ENCODE data around the gene ACTN2.

Gene ACTN2

DNA sequence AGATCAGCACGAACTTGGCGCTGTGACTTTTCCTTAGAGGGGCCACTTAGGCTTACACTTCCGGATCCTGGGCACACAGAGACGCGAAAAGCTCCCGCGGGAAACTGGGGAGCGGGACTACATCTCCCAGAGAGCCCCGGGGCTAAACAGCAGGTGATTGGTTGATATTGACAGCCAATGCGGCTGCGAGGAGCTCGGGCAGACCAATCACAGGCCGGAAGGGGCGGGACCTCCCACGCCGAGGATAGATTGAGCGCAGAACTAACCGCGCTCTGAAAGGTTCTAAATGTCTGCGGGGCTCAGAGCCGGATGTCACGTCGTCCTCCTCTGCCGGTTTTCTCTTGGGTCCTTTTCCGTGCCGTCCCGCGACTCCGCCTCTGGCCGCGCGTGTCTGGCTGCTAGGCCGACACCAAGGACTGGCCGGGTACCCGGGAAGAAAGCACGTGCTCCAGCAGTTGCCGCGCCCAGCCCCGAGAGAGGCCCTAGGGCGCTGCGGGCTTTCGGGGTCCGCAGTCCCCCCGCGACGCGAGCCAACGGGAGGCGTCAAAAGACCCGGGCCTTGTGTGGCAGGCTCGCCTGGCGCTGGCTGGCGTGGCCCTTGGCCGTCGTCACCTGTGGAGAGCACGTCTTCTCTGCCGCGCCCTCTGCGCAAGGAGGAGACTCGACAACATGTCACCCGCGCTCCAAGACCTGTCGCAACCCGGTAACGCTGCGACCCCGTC lies 108.9 kb downstream of the ACTN2 start, which contains the start of gene MTR:
TSS of gene MTR (plus strand) at position 258 of the 722 bp plus-strand sequence. CDS start at position 670, 412 bp downstream.
- Histone ChIP-seq H3K9me3 (ENCODE audit: control insufficient read depth, insufficient read depth, low read length) (no peaks in the 10 kb centered on the region), H4K20me1 (ENCODE audit: control insufficient read depth, insufficient read depth, low read depth, low read length) (no peaks in the 10 kb centered on the region), H3K9me2 (replicated peaks; ENCODE audit: control insufficient read depth, low read length) (no peaks in the 10 kb centered on the region), H3K4me1 (ENCODE audit: control insufficient read depth, low read length) (peaks cover 24% of the 10 kb centered on the region), H3F3A (ENCODE audit: control insufficient read depth, insufficient read depth) (no peaks in the 10 kb centered on the region), H3K4me2 (ENCODE audit: low read length) (peak within 1 kb of the TSS; percentile 79), H3K27me3 (ENCODE audit: control insufficient read depth, low read length) (no peaks in the 10 kb centered on the region), H3K36me3 (ENCODE audit: control insufficient read depth, low read length) (peaks cover 17% of the 10 kb centered on the region), H3K79me2 (ENCODE audit: control insufficient read depth, low read length) (peaks cover 50% of the 10 kb centered on the region), H3K4me3 (ENCODE audit: low read length) (peak within 1 kb of the TSS; percentile 92), H3K27ac (ENCODE audit: low read depth, low read length) (peak within 1 kb of the TSS; percentile 69)
- TF ChIP-seq EZH2phosphoT487 (IDR thresholded peaks at IDR 0.05; ENCODE audit: borderline replicate concordance, low read length): no peak
- TF ChIP-seq, protein P1, sequence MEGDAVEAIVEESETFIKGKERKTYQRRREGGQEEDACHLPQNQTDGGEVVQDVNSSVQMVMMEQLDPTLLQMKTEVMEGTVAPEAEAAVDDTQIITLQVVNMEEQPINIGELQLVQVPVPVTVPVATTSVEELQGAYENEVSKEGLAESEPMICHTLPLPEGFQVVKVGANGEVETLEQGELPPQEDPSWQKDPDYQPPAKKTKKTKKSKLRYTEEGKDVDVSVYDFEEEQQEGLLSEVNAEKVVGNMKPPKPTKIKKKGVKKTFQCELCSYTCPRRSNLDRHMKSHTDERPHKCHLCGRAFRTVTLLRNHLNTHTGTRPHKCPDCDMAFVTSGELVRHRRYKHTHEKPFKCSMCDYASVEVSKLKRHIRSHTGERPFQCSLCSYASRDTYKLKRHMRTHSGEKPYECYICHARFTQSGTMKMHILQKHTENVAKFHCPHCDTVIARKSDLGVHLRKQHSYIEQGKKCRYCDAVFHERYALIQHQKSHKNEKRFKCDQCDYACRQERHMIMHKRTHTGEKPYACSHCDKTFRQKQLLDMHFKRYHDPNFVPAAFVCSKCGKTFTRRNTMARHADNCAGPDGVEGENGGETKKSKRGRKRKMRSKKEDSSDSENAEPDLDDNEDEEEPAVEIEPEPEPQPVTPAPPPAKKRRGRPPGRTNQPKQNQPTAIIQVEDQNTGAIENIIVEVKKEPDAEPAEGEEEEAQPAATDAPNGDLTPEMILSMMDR (IDR thresholded peaks at IDR 0.05; ENCODE audit: low read depth, low read length, poor library complexity, severe bottlenecking): no peak

DNA sequence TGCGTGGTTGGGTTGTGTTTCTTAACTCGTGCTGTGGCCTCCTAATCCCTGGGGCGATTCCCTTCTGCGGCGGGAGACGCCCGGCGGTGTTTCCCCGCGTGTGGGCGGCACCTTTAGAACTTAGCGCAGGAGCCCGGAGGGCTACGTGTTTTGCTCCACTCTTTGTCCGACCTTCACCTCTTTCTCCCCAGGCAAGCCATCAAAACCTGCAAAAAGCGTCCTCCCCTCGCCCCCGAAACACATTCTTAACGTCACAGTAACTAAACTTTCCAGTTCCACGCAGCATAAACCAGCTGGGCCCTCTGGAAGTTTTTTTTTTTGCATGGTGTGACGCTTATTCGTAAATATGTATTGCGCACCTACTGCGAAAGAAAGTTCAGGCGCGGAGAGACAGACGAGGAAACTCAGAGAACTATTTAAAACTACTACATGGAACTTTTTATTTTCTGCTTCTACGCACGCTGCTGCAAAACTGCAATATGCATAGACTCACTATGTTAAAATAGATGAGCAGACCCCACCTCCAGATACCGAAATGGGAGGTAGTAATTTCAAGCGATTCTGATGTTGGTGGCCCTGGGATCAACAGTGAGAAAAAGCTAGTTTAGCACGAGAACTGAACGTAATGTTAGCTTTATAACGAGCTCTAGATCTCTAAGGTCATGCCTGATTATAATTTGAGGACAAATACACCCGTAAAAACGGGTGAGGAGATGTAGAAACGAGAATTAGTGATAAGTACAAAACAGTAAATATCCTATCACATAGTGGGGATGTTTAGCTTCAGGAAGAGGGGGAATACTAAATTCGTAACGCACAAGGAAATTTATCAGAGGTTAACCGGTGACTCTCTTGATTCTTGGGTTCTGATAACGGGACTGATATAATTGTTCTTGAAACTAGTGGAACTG lies 109.7 kb downstream of the ACTN2 start:
- peaks cover 31% of the 10 kb centered on the region for H3K4me1 ChIP-seq (ENCODE audit: control insufficient read depth, low read length)
- peaks cover 58% of the 10 kb centered on the region for H3K79me2 ChIP-seq (ENCODE audit: control insufficient read depth, low read length)

DNA sequence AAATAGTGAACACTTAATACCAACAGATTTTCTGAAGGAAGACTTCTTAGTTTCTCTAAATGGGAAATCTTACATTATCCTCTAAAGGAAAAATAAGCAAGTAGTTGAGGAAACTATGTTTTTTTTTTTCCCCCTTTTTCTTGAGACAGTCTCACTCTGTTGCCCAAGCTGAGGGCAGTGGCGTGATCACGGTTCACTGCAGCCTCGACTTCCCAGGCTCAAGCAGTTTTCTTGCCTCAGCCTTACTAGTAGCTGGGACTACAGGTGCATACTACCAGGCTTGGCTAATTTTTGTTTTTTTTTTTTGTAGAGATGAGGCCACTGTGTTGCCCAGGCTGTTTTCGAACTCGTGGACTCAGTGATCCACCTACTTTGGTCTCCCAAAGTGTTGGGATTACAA lies 112.7 kb downstream of the ACTN2 start:
- peaks cover 33% of the 10 kb centered on the region for H3K4me1 ChIP-seq (ENCODE audit: control insufficient read depth, low read length)
- peaks cover 88% of the 10 kb centered on the region for H3K79me2 ChIP-seq (ENCODE audit: control insufficient read depth, low read length)
- no peak overlapping the region for H3K4me2 ChIP-seq (ENCODE audit: low read length)
- no peaks in the 10 kb centered on the region for H3K9me3 ChIP-seq (ENCODE audit: control insufficient read depth, insufficient read depth, low read length)
- no peak overlapping the region for H3K27ac ChIP-seq (ENCODE audit: low read depth, low read length)
- H3F3A ChIP-seq (ENCODE audit: control insufficient read depth, insufficient read depth): no peaks in the 10 kb centered on the region
- TF ChIP-seq, protein P1 (IDR thresholded peaks at IDR 0.05; ENCODE audit: low read depth, low read length, poor library complexity, severe bottlenecking): no peak
- TF ChIP-seq EZH2phosphoT487 (IDR thresholded peaks at IDR 0.05; ENCODE audit: borderline replicate concordance, low read length): no peak
- no peaks in the 10 kb centered on the region for H3K27me3 ChIP-seq (ENCODE audit: control insufficient read depth, low read length)
- no peaks in the 10 kb centered on the region for H3K9me2 ChIP-seq (replicated peaks; ENCODE audit: control insufficient read depth, low read length)
- H3K4me3 ChIP-seq (ENCODE audit: low read length): no peak overlapping the region
- H3K36me3 ChIP-seq (ENCODE audit: control insufficient read depth, low read length): peaks cover 40% of the 10 kb centered on the region
- no peaks in the 10 kb centered on the region for H4K20me1 ChIP-seq (ENCODE audit: control insufficient read depth, insufficient read depth, low read depth, low read length)

More for the DNA sequence above, 109.7 kb downstream of the ACTN2 start:
- Histone ChIP-seq H3K9me3 (ENCODE audit: control insufficient read depth, insufficient read depth, low read length) (no peaks in the 10 kb centered on the region), H3K4me3 (ENCODE audit: low read length) (peak overlapping the region; percentile 92), H4K20me1 (ENCODE audit: control insufficient read depth, insufficient read depth, low read depth, low read length) (no peaks in the 10 kb centered on the region), H3K9me2 (replicated peaks; ENCODE audit: control insufficient read depth, low read length) (no peaks in the 10 kb centered on the region), H3F3A (ENCODE audit: control insufficient read depth, insufficient read depth) (no peaks in the 10 kb centered on the region), H3K27me3 (ENCODE audit: control insufficient read depth, low read length) (no peaks in the 10 kb centered on the region), H3K27ac (ENCODE audit: low read depth, low read length) (peak overlapping the region; percentile 69), H3K4me2 (ENCODE audit: low read length) (peak overlapping the region; percentile 79), H3K36me3 (ENCODE audit: control insufficient read depth, low read length) (peaks cover 25% of the 10 kb centered on the region)
- TF ChIP-seq, protein P1 (IDR thresholded peaks at IDR 0.05; ENCODE audit: low read depth, low read length, poor library complexity, severe bottlenecking): no peak
- TF ChIP-seq EZH2phosphoT487 (IDR thresholded peaks at IDR 0.05; ENCODE audit: borderline replicate concordance, low read length): no peak
